HFFc6 (cell line): ENCODE data around the gene PRPF40A. TPM values are rescaled to one million over a fixed set of nuclear protein-coding genes. Genes with fewer than 3 reads are reported as not detected.

ENCODE experiments used
- DNase-seq: peaks from one replicate; pipeline ENCODE4 v3.0.0-alpha.2; 2018
- H3K27ac Mint-ChIP-seq: 2 replicates; pipeline ENCODE4 v1.8.0; 2020; ENCODE audit warnings: mild to moderate bottlenecking, mixed read lengths
- H3K27me3 Mint-ChIP-seq: 2 replicates; pipeline ENCODE4 v1.8.0; 2021; ENCODE audit warnings: mild to moderate bottlenecking, moderate library complexity, mixed read lengths; ENCODE audit not compliant: insufficient read depth
- H3K36me3 Mint-ChIP-seq: 2 replicates; pipeline ENCODE4 v1.8.0; 2021; ENCODE audit warnings: low read depth, mixed read lengths
- H3K4me1 Mint-ChIP-seq: 2 replicates; pipeline ENCODE4 v1.8.0; 2020; ENCODE audit warnings: low read depth, mixed read lengths
- H3K4me3 Mint-ChIP-seq: 2 replicates; pipeline ENCODE4 v1.8.0; 2020; ENCODE audit warnings: mild to moderate bottlenecking, moderate library complexity, mixed read lengths
- H3K9me3 Mint-ChIP-seq: 2 replicates; pipeline ENCODE4 v1.8.0; 2020; ENCODE audit warnings: mild to moderate bottlenecking, mixed read lengths
- CTCF ChIP-seq: fragments of 200-600 bp; sonication (generic); IDR thresholded peaks from 2 replicates; pipeline ENCODE4 v1.5.0; 2021; ENCODE audit warnings: antibody characterized with exemption, mild to moderate bottlenecking
- total RNA-seq, 6 experiments: library from RNA; stranded (reverse); fragmentation: NEBNext Ultra II Directional; extraction: Animal tissue kit (Norgen Biotek cat#: 25700); gene quantifications; 2 replicates in 1 of 6; 3 replicates in 5 of 6; pipeline ENCODE4 v1.2.3, GENCODE V29; 2021

PRPF40A gene
- total RNA-seq, 6 experiments from 2014 or later, result 88.8 to 105 (median 99.1) TPM

- no peak for TF ChIP-seq CTCF
- Mint-ChIP-seq H3K27ac (peak overlapping the region; percentile 88), H3K4me1 (peaks cover 31% of the 10 kb centered on the region), H3K4me3 (no peak overlapping the region), H3K36me3 (peaks cover 33% of the 10 kb centered on the region), H3K9me3 (no peaks in the 10 kb centered on the region), H3K27me3 (no peaks in the 10 kb centered on the region; the same call in 1 of the 2 replicates)
- DNase-seq, result no peak
Observed at GRCh38 chr2:152646264-152646663, 71.0 kb downstream of the PRPF40A start.

- TF ChIP-seq CTCF, result no peak
- Mint-ChIP-seq H3K36me3 (peaks cover 31% of the 10 kb centered on the region), H3K27me3 (no peaks in the 10 kb centered on the region; the same call in 1 of the 2 replicates), H3K9me3 (no peaks in the 10 kb centered on the region), H3K4me1 (peaks cover 31% of the 10 kb centered on the region), H3K4me3 (no peak overlapping the region), H3K27ac (no peak overlapping the region)
- DNase-seq, result no peak
Observed at GRCh38 chr2:152644189-152644873, 72.9 kb downstream of the PRPF40A start.

- DNase-seq, result no peak
Observed at GRCh38 chr2:152638590-152638989, 78.7 kb downstream of the PRPF40A start.

GRCh38 chr2:152638056-152638455 lies 79.2 kb downstream of the PRPF40A start:
- TF ChIP-seq CTCF, result no peak
- Mint-ChIP-seq H3K4me3 (no peak overlapping the region), H3K36me3 (peaks cover 14% of the 10 kb centered on the region), H3K4me1 (no peaks in the 10 kb centered on the region), H3K27ac (no peak overlapping the region), H3K9me3 (no peaks in the 10 kb centered on the region), H3K27me3 (no peaks in the 10 kb centered on the region; the same call in 1 of the 2 replicates)
- no peak for DNase-seq

More at GRCh38 chr2:152638590-152638989, 78.7 kb downstream of the PRPF40A start:
- Mint-ChIP-seq H3K36me3 (peaks cover 14% of the 10 kb centered on the region), H3K27ac (no peak overlapping the region), H3K4me3 (no peak overlapping the region), H3K4me1 (no peaks in the 10 kb centered on the region), H3K9me3 (no peaks in the 10 kb centered on the region), H3K27me3 (no peaks in the 10 kb centered on the region; the same call in 1 of the 2 replicates)
- no peak for TF ChIP-seq CTCF

- TF ChIP-seq CTCF, result no peak
- DNase-seq, result no peak
- Mint-ChIP-seq H3K27ac (no peak overlapping the region), H3K4me3 (no peak overlapping the region), H3K27me3 (no peaks in the 10 kb centered on the region; the same call in 1 of the 2 replicates), H3K36me3 (peaks cover 14% of the 10 kb centered on the region; the same call in 1 of the 2 replicates), H3K4me1 (peaks cover 6% of the 10 kb centered on the region; the same call in 1 of the 2 replicates), H3K9me3 (no peaks in the 10 kb centered on the region)
Observed at GRCh38 chr2:152637251-152637650, 80.0 kb downstream of the PRPF40A start.
